Choroid plexus epithelial cell (primary cell): ENCODE results near the gene RTL1.

ENCODE experiments used
- DNase-seq: peaks from one replicate; pipeline ENCODE4 v3.0.0-alpha.2; 2010; ENCODE audit warnings: low read depth
- H3K4me3 ChIP-seq: 2 replicates; pipeline ENCODE4 v1.5.1; 2011; ENCODE audit warnings: low read depth, mild to moderate bottlenecking, control low read depth, low read length, moderate library complexity
- TF ChIP-seq, protein P1 (sequence below): conservative IDR thresholded peaks from 2 replicates; pipeline ENCODE4 v1.5.1; 2011; ENCODE audit warnings: low read depth, mild to moderate bottlenecking, control low read depth, inconsistent platforms, low read length, moderate library complexity

RTL1 gene

GRCh38 chr14:100893228-100893601, 10.3 kb downstream of the RTL1 start:
- H3K4me3 ChIP-seq, result no peak overlapping the region
- no peak for DNase-seq
- TF ChIP-seq, protein P1, sequence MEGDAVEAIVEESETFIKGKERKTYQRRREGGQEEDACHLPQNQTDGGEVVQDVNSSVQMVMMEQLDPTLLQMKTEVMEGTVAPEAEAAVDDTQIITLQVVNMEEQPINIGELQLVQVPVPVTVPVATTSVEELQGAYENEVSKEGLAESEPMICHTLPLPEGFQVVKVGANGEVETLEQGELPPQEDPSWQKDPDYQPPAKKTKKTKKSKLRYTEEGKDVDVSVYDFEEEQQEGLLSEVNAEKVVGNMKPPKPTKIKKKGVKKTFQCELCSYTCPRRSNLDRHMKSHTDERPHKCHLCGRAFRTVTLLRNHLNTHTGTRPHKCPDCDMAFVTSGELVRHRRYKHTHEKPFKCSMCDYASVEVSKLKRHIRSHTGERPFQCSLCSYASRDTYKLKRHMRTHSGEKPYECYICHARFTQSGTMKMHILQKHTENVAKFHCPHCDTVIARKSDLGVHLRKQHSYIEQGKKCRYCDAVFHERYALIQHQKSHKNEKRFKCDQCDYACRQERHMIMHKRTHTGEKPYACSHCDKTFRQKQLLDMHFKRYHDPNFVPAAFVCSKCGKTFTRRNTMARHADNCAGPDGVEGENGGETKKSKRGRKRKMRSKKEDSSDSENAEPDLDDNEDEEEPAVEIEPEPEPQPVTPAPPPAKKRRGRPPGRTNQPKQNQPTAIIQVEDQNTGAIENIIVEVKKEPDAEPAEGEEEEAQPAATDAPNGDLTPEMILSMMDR, result no peak

DNA sequence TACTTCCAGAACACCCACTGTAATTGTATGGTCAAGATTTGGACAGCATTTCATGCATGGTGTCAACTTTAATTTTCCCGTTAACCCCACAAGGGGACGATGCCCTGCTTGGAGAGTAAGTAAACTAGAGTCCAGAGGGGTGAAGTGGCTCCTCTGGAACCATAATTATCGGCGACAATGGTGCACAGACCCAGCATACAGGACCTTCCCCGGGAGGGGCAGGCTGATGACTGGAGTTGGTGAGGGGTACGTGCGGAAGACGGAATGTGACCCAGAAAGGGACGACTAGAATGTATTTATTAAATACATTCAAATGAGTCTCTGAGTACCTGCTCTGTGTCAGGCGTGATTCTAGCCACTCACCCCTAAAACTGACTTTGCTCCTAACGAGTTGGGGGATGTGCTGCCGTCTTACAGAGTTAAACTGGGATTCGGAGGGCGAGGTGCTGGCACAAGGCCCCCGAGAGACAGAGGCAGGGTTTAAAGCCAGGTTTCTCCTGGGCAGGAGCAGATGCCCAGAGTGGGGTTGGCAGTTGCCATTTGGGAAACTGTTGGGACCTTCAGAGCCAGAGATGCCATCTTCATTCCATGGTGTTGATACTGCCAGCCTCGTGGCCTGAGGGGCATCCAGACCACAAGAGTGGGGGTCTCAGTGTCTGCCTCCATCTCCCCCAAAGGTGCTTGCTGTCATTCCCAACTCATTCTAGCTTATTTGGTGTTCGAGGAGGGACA, 10.9 kb downstream of the RTL1 start:
- DNase-seq, result no peak
- TF ChIP-seq, protein P1, result no peak
- no peak overlapping the region for H3K4me3 ChIP-seq

DNA sequence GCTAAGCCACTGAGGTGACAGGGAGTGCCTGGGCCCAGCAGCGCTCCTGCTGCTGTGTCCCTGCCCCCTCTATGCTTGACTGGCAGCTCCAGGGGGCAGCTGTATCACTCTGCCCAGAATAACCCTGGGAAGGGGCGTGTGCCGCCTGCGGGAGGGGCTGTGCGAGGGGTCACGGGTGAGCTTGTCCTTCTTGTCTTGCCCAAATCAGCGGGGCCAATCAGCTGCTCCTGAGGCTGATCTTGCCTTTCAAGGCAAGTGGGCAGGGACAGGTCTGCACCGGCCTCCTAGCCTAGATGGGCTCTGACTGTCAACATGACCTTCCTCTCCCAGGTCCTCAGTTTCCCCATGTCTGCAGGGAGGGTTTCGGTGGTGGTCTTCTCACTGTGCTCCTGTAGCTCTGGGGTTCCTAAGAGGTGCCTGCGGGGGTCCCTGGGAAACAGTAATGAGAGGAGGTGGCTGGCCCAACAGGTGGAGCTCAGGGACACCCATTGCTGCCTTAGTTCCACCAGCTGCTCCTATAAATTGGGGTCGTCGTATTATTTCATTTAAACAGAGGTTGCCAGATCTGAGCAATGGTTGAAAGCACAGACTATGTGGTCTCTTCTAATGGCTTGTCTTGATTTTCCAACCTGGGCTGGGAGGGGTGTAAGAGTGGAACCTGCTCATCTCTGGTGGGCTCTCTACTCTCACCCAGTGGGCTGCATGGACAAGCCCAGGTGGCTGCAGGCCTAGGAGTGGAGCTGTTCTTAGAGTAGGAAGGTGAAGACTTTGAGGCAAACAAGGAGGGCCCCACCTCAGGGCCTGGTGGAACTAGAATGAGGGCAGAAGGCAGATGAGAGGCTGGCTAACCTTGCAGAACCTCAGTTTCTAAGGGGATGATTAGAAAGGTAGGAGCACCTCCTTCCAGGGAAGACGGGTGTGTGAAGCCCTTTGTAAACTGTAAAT, 11.7 kb downstream of the RTL1 start:
- no peak overlapping the region for H3K4me3 ChIP-seq
- TF ChIP-seq, protein P1, result no peak
- DNase-seq, result no peak

DNA sequence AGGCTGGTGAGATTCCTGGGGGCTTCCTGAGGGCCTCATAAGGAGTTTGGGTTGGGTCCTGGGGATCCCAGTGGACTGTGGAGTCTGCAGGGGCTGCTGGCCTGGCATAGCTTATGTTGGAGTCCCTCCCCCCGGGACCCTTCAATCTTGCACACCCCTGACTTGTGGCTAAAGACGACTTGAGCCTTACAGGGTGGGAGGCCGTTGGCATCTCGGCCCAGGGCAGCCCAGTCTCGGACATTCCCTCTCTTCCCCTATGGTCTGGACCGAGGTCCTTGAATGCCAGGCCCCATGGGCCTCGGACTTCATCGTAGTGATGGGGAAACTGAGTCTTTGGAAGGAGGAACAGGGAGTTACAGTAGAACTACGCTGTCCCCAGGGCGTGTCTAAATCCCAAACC, 12.5 kb downstream of the RTL1 start:
- DNase-seq, result no peak
- TF ChIP-seq, protein P1, result no peak
- no peak overlapping the region for H3K4me3 ChIP-seq

- TF ChIP-seq, protein P1, result no peak
- no peak overlapping the region for H3K4me3 ChIP-seq
- DNase-seq, result no peak
Observed at GRCh38 chr14:100890061-100890850, 13.3 kb downstream of the RTL1 start.

GRCh38 chr14:100889641-100890040, 13.9 kb downstream of the RTL1 start:
- no peak for DNase-seq
- TF ChIP-seq, protein P1, result no peak
- no peak overlapping the region for H3K4me3 ChIP-seq
